Measurements from ENCODE around the gene SMIM45.
A peak's percentile ranks its signal among the peaks of the same experiment; 100 is the strongest.

The SMIM45 gene

DNA sequence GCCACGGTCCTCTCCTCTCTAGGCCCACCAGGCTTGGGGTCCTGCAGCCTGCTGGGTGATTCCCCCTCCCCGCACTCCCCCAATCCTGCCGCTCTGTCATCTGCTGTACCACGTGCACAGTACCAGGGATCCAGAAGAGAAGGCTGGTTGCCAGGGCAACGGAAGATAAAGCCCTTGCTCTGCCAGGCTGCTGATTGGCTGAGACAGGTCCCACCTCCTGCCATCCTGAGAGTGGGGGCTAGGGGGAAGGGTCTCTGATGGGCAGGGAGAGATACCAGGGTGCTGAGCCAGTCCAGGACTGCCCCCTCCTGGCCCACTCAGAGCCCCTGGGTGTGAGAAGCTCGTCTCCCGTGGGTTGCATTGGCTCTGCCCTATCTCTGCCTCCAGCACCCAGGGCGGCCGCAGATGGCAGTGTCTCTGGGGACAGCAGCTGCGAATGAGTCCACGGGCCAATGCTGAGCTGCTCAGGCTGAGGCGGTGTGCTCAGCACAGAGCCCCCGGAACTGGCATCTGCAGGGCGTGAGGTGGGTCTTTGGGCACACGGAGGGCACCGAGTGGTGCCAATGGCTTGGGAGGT, at the start of gene SMIM45:
Gene SMIM45 (plus strand): TSS at position 253 of the 577 bp plus-strand sequence.
- peak; percentile 84 for DNase-seq

DNA sequence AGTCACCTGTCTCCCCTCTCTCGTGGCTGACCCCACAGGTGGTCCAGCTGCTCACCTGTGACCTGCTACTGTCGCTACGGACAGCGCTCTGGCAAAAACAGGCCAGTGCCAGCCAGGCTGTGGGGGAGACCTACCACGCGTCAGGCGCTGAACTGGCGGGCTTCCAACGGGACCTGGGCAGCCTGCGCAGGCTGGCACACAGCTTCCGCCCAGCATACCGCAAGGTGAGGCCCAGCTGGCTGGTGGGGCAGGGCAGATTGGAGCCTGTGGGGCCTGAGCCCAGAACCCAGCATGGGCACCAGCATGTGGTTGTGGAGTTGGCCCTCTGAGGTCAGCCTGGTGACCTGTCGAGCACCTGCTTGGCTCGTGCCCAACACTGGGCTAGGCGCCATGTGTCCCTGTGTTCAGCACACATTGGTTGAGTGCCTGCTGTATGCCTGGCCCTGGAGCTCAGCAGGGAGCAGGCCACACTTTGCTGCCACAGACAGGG, 49.0 kb upstream of the SMIM45 start:
- DNase-seq: no peak

DNA sequence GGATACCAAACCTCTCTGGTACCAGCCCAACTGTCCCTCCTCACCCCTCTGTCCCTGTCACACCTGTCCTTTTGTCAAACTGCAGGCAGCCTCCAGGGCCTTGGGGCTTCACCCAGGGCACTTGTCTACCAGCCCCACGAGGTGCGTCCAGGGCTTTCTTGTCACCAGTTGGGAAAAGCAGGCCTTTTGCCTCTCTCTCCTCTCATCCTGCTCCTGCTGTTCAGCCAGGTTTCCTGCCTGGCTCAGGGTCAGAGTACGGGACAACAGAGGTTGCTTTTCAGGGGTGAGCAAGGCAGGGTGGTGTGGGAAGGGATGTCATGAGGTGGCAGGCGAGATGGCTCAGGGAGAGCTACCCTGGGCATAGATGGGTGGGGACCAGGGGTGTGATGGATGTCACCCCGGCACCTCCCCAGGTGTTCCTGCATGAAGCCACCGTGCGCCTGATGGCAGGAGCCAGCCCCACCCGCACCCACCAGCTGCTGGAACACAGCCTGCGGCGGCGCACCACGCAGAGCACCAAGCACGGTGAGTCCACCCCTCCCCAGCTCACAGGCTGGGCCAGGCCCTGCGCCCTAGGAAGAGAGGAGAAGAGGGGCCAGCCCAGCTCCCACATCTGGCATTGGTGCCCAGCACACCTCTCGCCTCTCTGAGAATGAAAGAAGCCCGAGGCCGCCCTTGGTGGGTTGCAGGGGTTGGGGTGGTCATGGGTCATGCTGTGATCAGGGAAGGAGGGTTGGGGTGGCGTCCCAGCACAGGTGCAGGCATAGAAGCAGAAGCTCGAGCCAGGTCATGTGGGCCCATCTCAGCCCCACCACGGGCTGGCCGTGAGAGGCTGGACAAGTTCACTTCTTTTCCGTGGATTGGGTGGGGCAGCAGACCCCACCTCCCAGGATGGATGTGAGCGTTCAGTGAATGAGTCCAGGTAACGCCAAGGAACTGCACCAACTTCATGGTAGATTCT, 47.2 kb upstream of the SMIM45 start:
- no peak for DNase-seq

DNA sequence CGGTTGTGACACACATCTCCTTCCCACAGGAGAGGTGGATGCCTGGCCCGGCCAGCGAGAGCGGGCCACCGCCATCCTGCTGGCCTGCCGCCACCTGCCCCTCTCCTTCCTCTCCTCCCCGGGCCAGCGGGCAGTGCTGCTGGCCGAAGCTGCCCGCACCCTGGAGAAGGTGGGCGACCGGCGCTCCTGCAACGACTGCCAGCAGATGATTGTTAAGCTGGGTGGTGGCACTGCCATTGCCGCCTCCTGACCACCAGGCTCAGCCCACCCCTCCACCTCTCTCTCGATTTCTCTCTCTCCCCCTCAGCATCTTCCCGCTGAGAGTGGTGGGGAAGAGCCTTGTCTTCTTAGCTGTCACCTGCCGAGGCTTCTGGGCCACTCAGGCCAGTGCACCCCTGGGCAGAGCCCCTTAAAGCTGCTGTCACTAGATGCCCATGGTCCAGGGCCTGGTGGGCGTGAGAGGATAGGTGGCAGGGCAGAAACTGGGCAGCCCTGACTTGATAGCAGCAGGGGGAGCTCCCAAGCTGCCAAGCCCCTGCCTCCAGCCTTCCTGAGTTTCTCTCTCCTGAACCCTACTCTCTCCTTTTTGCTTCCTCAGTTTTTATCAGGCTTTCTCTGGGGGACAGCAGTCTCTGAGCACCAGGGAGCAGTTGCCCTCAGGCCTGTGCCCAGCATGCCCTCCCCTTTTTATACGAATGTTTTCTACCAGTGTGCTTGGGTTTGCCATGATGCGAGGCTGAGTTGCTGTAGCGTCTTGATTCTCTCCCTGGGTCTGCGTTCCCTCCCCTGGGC, 46.3 kb upstream of the SMIM45 start:
- DNase-seq: no peak

DNA sequence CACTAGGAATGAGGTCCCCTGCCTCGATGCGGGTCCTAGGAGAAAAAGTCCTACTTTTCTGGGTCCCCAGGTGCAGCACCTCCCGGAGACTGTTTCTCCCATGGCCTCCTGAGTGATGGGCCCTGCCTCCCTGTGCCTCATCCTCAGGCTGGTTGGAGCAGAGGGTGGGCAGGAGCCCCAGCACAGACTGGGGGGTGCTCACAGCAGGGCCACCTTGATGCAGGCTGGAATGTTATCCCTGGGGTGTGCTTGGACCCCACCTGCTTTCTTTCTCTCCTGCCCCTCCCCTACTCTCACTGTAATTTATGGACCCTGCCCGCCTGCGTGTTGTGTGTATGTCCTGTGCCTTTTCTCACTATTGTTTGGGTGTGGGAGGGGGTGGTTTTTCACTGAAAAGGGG, 45.1 kb upstream of the SMIM45 start:
- no peak for DNase-seq

DNA sequence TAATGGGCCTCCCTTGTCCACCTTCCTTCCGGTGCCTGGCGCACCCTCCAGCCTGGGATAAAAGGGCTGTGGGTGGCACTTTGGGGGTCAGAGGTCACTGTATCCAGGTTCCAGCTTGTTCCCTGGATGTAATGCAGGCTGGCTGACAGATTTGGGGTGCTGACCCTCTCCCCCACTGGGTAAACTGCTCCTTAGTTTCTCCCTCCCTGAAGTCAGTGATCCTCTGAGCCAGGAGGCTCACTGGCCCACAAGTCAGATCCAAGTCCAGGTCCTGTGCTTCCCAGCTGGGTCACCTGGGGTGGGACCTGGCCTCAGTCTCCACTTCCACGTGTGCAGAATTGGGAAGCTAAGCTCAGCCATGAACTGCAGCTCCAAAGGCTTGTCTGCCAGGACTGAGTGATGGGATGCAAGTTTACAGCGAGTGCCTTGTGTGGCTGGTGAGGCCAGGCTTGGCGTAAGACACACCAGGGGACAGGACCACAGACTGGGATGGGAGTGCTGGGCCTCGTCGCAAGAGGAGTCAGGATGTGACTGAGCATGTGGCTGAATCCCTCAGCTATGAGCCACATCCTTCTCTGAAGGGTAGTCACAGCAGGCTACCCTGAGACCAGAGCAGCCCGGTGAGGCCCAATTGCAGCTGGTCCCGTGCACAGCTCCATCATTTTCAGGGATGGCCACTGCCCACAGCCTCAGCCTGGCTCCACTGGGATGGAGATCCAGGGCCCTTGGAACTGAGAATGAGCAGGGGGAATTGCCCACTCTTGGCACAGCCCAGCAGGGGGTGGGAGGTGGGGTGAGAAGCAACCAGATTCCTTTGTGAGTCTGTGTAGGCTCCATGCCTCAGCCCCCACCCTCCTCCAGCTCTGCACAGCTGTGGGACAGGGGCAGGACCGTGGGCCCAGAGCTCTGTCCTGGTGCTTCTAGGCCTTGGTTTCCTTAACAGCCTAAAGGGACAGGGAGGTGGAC, 44.2 kb upstream of the SMIM45 start:
- DNase-seq: peak; percentile 29

DNA sequence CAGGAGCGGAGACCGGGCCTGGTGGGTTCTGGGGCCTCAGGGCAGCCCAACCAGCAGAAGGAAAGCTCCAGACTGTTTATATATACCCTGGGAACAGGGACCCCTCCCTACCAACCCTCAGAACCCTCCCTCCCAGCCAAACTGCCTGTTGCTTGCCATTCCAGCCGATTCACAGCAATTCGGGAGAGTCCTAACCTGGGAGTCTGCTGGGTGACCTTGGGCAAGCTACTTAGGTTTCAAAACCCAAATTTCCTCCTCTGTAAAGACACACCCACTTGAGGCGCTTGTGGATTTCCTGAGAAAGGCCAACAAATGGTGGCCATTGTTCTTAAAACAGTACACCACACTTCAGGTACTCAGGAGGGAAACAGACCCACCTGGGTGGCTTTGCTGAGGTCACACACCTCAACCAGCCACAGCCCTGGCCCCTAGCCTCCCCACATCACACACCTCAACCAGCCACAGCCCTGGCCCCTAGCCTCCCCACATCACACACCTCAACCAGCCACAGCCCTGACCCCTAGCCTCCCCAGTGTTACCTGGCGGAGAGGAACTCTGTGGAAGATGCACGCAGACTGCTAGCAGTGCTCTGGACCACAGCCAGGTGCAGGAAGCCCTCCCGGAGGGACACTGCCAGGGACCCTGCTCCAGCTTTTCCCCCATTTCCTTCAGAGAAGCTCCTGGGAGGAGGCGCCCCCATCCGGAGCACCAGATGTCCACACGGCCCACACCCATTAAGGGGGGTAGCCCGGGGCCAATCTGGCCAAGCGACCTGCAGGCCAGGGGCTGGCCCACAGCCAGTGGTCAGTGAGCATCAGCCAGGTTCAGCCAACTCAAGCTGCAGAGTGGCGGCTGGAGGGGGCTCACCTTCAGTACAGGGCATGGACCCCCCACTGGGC, 43.3 kb upstream of the SMIM45 start:
- DNase-seq: peak; percentile 45

DNA sequence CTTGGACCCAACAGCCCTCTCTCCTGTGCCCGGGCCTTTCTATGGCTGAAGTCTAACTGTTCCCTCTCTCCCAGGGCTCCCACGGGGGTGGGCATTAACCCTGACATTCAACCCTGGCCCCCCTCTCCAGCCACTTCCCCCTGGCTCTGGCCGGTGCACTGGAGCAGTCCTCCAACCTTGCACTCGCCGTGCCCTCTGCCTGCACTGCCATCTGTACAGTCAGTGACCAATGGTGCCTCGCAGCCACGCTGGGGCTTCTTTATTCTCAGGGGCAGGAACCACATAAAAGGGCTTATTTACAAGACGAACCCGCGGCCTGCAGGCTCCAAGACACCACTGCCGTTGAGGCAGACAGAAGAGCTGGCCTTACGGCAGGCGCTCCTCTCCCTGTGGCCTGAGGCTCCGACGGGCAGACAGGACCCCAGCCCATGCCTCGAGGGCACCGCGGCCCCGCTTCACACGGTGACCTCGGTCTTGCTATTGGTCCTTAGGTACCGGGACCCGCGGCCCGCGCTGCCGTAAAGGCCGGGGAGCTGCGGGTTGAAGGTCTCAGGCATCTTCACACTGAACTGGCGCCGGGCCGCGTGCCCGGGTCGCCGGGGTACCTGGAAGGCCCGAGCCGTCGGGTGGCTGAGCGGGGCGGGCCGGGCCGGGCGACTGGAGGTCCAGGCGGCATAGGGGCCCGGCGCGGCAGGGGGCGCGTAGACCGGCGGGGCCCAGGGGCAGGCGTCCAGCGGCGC, 42.5 kb upstream of the SMIM45 start:
- DNase-seq: peak; percentile 45

DNA sequence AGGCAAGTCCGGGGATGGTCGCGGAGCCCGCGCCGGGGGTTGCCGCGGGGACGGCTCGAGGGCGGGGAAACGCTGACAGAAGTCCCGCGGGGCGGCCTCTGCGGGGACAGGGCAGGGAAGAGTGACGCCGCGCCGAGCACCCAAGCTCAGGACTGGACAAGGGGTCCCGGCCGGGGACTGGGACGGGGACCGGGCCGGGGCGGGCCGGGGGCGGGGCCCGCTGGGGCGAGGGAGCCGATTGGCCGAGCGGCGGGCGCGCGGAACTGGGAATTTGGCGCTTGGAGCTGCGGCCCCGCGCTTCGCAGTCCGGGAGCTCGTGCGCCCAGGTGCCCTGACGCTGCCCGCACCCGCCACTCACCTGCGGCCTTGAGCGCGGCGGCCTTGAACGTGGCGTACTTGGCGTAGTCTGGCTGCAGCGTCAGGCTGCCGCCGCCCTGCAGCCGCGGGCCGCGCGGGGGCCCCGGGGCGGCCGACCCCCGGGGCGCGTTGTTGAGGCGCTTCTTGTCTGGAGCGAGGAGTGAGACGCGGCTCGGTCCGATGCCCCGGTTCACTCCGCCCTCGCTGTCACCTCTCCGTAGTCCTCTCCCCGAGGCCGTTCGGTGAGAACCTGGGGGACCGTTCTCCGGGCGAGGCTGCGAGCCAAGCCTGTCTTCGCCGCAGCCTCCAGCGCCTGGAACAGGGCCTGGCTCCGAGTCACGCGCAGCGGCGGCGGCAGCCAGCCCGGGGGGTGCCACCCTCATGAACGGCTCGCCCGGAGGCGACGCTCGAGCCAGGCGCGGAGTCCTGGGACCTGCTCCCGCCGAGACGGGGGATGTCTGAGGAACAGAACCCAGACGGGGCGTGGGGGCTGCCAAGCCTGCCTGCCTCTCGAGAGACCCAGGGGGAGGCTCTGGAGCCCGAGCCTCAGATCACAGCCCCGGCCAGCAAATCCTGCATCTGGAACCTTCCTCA, 41.6 kb upstream of the SMIM45 start:
- DNase-seq: peak; percentile 38

DNA sequence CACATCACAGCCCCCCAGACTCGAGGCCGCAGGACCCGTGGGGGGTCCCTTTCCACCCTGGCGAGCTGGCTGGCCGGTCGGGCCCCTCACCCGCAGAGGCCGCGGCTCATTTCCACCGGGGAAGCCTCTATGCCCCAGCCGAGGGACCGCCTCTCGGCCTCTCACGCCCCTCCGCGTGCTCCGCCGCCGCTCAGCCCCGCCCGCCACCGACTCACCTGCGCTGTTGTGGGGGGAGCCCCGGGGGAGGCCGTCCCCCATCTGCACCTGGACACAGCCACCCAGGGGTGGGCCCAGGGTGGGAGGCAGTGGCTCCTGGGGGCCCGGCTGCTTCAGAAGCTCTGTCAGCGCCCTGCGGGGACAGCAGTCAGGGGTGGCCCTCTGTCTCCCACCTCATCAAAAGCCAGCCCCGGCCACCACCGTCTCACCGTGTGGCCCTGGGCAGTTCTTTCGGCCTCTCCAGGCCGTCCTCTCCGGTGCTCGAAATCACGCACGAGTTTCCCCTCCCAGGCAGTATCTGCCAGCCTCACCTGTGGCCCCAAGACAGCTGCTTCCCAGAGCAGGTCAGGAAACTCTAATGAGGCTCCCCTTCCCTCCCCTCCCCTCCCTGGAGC, 40.8 kb upstream of the SMIM45 start:
- DNase-seq: no peak

DNA sequence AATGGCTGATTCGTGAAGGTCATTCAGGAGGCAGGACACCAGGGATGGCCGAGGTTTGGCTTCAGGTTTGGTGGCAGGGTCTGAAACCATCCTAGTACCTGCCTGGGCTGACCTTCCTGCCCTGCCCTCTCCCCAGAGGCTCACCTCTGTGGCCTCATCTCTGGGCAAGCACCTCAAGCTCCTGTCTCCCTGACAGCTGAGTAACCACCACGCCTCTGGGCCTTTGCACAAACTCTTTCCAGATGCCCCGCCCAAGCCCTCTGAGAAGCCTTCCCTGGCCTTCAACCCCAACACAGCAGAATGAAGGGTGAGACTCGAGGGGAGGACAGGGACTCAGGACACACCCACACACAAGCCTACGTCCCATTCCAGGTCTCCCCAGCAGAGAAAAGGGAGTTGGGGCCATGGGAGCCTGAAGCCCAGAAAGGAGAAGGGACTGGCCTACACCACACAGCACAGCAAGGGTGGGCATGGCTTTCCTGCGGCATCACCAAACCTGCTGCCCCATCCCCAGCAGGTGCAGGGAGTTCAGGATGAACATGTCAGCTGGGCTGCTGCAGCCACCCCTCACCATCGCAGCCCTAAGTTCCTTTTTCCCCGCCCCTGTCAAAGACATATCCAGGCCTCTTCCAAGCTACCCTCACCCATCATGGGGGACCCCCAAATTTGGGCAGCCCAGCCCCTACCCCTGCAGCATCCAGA, 39.5 kb upstream of the SMIM45 start:
- no peak for DNase-seq

DNA sequence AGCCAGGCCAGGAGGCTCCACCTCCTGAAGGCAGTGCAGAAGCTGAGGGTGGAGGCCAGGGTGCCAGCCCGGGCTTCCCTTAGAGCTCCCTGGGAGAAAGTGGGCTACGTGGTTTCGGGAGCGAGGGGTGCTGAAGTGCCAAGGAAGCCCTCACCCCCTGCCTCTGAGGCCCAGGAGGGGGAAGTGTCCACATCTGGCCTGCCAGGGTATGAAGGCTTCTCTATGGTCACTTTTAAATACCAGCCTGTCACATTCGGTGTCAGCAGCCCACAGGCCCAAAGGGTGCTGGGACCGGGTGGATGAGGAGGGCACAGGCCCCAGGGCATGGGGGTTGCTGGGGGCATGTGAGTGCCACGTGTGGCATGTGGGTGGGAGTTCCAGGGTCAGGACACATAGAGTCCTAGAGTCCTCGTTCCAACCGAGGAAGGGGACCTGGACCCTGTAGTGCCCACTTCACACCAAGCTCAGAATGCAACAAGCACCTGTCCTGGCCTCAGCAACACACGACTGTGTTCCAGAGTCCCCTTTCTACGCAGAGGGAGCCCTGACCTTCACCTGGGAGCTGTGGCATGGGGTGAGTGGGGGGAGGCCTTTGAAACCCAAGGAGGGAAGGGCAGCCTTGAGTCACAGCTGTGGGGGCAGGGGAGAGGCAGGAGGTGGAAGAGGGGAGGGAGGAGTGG, 38.8 kb upstream of the SMIM45 start:
- DNase-seq: no peak

DNA sequence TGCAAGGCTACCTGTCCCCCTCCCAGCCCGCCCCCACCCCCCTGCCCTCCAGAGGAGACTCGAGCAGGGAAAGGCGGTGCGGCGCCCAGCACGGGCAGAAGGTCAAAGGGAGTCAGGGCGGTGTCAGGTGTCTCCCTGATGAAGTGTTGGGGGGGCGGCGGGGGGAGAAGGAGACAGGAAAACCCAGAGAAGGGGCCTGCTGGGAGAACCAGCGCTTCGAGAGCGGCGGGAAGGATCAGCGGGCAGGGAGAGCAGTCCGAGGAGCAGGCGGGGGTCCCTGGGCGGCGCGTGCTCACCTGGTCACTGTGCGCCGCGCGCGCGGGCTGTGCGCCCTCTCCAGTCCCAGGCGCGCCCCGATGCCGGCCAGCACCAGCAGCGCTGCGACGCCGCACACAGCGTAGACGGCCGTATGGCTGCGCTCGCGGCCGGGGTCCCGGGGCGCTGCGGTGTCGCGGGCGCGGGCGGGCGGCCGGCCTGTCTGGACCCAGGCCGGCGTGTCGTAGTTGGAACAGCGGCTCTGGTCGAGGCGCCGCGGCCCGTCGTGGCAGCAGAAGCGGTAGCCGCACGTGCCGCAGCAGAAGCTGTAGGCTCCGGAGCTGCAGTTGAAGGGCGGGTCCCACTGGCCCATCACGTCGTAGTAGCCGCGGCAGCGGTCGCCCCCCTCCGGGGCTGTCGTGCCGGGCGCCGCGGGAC, 38.0 kb upstream of the SMIM45 start:
- DNase-seq: no peak

DNA sequence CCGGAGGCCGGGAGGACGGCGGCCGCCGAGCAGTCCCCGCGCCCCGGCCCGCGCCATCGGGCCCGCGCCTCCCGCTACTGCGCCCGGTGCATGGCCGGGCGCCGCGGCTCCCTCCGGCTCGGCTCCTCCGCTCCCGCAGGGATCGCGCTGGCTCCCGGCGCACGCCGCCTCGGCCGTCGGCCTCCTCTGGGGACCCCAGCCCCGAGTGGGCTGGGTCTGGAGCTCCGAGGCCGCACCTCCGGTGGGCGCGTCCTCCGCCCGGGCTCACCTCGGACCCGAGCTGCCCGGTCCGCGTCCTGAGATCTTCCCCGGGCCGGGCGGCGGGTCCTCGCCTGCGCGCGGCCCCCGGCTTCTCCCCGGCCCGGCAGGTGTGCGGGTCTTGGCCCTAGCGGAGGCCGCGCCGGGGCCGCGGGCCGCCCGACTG, 37.3 kb upstream of the SMIM45 start:
- DNase-seq: no peak

DNA sequence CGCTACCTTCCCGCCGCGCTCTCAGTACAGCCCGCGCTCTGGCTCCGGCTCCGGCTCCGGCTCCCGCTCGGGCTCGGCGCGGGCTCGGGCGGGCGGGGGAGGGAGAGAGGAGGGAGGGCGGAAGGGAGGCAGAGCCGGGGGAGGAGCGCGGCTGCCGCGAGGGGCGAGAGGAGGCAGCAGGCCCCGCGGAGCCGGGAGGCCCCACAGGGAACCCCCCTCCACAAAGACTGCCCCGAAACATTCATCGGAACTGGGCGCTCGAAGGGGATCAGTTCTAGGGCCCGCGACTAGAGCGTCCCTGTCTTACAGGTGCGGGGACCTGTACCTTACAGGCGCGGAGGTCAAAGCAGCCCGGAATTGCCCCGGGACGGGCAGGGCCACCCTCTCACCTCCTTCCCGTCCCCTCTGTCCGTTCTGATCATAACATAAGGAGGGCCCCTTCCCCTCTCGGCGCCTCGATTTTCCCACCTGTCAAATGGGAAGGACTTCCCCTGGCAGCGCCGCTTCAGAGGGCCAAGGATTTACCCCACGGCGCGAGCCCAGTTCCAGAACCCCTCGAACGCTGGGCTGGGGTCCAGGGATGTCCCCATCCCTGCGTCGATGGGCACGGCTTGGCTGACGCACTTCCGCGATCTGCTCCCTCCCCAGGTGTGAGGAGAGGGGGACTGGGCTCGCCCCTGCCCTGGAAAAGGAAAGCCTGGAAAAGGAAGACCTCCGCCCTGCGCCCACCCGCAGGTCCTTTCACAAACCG, 36.7 kb upstream of the SMIM45 start, which contains the start of gene SHISA8:
Gene SHISA8 (minus strand): TSS at position 40 of the 751 bp plus-strand sequence. CDS start 407 bp downstream, outside the sequence.
- DNase-seq: peak; percentile 26

All from NCI-H82 (cell line).